ENCODE results near the gene BBS9. TPM values are rescaled to one million over a fixed set of nuclear protein-coding genes. Genes with fewer than 3 reads are reported as not detected.

BBS9 gene
- total RNA-seq, 2 donors from 2014 or later, result 9.3 to 10.9 TPM

- intact Hi-C loops (cut with DNase I), result no loop called here
- Histone ChIP-seq H3K36me3 (no peaks in the 10 kb centered on the region), H3K27me3 (no peaks in the 10 kb centered on the region), H3K9me3 (no peaks in the 10 kb centered on the region), H3K4me1 (no peaks in the 10 kb centered on the region), H3K9ac (ENCODE audit: low read depth in 2 of 2, low read length in 2 of 2) (no peak overlapping the region), H3K4me3 (no peak overlapping the region), H3K27ac (no peak overlapping the region)
- DNase-seq, result no peak
- TF ChIP-seq CTCF (IDR thresholded peaks at IDR 0.05), result no peak
These were observed 401.3 kb downstream of the BBS9 start for GRCh38 chr7:33530664-33531063.

GRCh38 chr7:33531888-33532287, 402.5 kb downstream of the BBS9 start:
- H3K27ac ChIP-seq, result no peak overlapping the region
- H3K9me3 ChIP-seq, result no peaks in the 10 kb centered on the region
- H3K4me3 ChIP-seq, result no peak overlapping the region
- no peaks in the 10 kb centered on the region for H3K27me3 ChIP-seq
- H3K9ac ChIP-seq (ENCODE audit: low read depth in 2 of 2, low read length in 2 of 2), result no peak overlapping the region
- TF ChIP-seq CTCF (IDR thresholded peaks at IDR 0.05), result no peak
- H3K4me1 ChIP-seq, result no peaks in the 10 kb centered on the region
- intact Hi-C loops (cut with DNase I), result no loop called here
- DNase-seq, result no peak
- H3K36me3 ChIP-seq, result no peaks in the 10 kb centered on the region

- Histone ChIP-seq H3K9ac (ENCODE audit: low read depth in 2 of 2, low read length in 2 of 2) (no peak overlapping the region), H3K36me3 (no peaks in the 10 kb centered on the region), H3K4me3 (no peak overlapping the region), H3K27ac (no peak overlapping the region), H3K27me3 (no peaks in the 10 kb centered on the region), H3K9me3 (no peaks in the 10 kb centered on the region), H3K4me1 (no peaks in the 10 kb centered on the region)
- no peak for TF ChIP-seq CTCF (IDR thresholded peaks at IDR 0.05)
- intact Hi-C loops (cut with DNase I), result no loop called here
- DNase-seq, result no peak
These were observed 405.5 kb downstream of the BBS9 start for GRCh38 chr7:33534833-33535232.

- Histone ChIP-seq H3K27me3 (no peaks in the 10 kb centered on the region), H3K27ac (no peak overlapping the region), H3K4me1 (no peaks in the 10 kb centered on the region), H3K9ac (ENCODE audit: low read depth in 2 of 2, low read length in 2 of 2) (no peak overlapping the region), H3K4me3 (no peak overlapping the region), H3K9me3 (no peaks in the 10 kb centered on the region), H3K36me3 (no peaks in the 10 kb centered on the region)
- no peak for TF ChIP-seq CTCF (IDR thresholded peaks at IDR 0.05)
- intact Hi-C loops (cut with DNase I), result no loop called here
- DNase-seq, result no peak
These were observed 406.6 kb downstream of the BBS9 start for GRCh38 chr7:33535989-33536388.

GRCh38 chr7:33536398-33537103, 407.2 kb downstream of the BBS9 start:
- H3K4me3 ChIP-seq, result no peak overlapping the region

More at GRCh38 chr7:33536398-33537103, 407.2 kb downstream of the BBS9 start:
- no peak for DNase-seq
- Histone ChIP-seq H3K4me1 (no peaks in the 10 kb centered on the region), H3K36me3 (no peaks in the 10 kb centered on the region), H3K27me3 (no peaks in the 10 kb centered on the region), H3K9me3 (no peaks in the 10 kb centered on the region), H3K9ac (ENCODE audit: low read depth in 2 of 2, low read length in 2 of 2) (no peak overlapping the region), H3K27ac (no peak overlapping the region)
- TF ChIP-seq CTCF (IDR thresholded peaks at IDR 0.05), result no peak
- intact Hi-C loops (cut with DNase I), result no loop called here

Data from colonic mucosa (tissue), 4 donors.